RKO (cell line): ENCODE data around the gene TCEAL7.

ENCODE experiments used
- DNase-seq: peaks from one replicate; pipeline ENCODE4 v3.0.0-alpha.2; 2016; ENCODE audit warnings: low spot score

TCEAL7 gene

DNA sequence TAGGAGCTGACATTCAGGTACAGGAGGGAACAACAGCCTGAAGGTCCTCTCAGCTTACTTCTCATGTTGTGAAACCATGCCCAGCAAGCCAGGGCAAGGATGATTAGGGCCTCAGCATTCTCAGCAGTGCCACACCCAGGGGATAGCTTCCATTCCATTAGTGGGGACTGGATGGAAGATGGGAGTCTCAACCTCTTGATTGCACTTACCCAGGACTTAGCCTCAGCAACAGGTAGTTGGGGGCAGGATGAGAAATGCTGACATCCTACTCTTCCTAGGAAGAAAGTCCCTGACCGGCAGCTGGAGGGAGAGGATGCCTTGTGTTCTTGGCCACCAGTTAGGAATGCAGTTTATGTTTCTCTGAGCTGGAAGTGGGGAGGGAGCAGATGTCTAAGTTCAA, 37.5 kb downstream of the TCEAL7 start:
- no peak for DNase-seq

DNA sequence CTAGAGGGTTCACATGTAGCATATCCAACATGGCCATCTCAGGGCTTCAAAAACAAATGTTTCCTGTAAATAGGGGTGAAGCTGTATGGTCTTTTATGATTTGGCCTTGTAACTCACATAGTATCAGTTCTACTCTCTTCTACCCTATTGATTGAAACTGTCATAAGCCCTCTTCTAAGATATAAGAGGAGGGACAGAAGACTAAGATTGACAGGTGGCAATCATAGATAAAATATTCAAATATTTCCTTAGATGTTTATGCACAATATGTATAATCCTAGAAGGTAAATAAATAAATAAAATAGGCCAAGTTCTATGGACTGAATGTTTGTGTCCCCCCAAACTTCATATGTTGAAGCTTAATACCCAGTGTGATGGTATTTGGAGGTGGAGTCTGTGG, 39.4 kb downstream of the TCEAL7 start:
- no peak for DNase-seq

GRCh38 chrX:103372886-103373285, 42.8 kb downstream of the TCEAL7 start:
- DNase-seq: no peak

GRCh38 chrX:103373581-103373980, 43.5 kb downstream of the TCEAL7 start:
- no peak for DNase-seq

- peak; percentile 65 for DNase-seq
Observed at GRCh38 chrX:103376118-103376978, 46.3 kb downstream of the TCEAL7 start, which contains the start of gene BEX3. BEX3 (plus strand) TSS chrX:103376538; CDS start chrX:103377522, 984 bp downstream.

- DNase-seq: no peak
Observed at GRCh38 chrX:103376979-103377324, 46.9 kb downstream of the TCEAL7 start.

DNA sequence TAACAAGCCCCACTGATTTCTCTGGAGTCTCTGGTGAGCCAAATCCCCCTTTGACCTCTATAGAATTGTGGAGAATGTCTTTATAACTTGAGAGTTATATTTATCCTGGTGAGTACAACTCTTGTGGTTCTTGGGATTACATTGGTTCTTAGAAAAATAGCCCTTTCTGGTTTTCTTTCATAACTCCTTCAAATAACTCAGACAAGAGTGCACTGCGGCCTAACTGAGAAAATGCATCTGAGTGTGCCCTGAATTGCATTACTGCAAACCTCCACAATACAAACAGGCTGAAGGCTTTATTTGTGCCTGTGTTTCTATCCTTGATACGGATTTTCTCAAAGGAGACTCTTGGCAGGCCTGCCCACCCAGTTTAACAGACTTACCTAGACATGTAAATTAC, 49.0 kb downstream of the TCEAL7 start:
- peak; percentile 16 for DNase-seq
